WI38 (cell line): ENCODE results near the gene PCNT.

Experiments
- H3K4me3 ChIP-seq: 2 replicates; pipeline ENCODE4 v1.5.1; 2011; ENCODE audit warnings: low read depth, mild to moderate bottlenecking, control low read depth, low read length
- CTCF ChIP-seq: IDR thresholded peaks from 2 replicates; pipeline ENCODE4 v1.5.1; 2012; ENCODE audit warnings: low read depth, mild to moderate bottlenecking, control low read depth, low read length

PCNT gene

GRCh38 chr21:46423546-46424038 is 99.6 kb downstream of the PCNT start:
- H3K4me3 ChIP-seq = no peak overlapping the region
- TF ChIP-seq CTCF = no peak

GRCh38 chr21:46424039-46424591 is 100.2 kb downstream of the PCNT start:
- TF ChIP-seq CTCF = no peak
- H3K4me3 ChIP-seq = no peak overlapping the region

- TF ChIP-seq CTCF = no peak
These were observed 100.7 kb downstream of the PCNT start for GRCh38 chr21:46424621-46425020.

GRCh38 chr21:46425041-46425440 is 101.1 kb downstream of the PCNT start:
- no peak overlapping the region for H3K4me3 ChIP-seq
- no peak for TF ChIP-seq CTCF

More at GRCh38 chr21:46424621-46425020, 100.7 kb downstream of the PCNT start:
- no peak overlapping the region for H3K4me3 ChIP-seq

GRCh38 chr21:46425571-46425970 is 101.6 kb downstream of the PCNT start:
- no peak overlapping the region for H3K4me3 ChIP-seq
- no peak for TF ChIP-seq CTCF

- no peak for TF ChIP-seq CTCF
- no peak overlapping the region for H3K4me3 ChIP-seq
These were observed 102.5 kb downstream of the PCNT start for GRCh38 chr21:46426313-46427046.

- no peak for TF ChIP-seq CTCF
These were observed 103.6 kb downstream of the PCNT start for GRCh38 chr21:46427516-46427915.

More at GRCh38 chr21:46427516-46427915, 103.6 kb downstream of the PCNT start:
- no peak overlapping the region for H3K4me3 ChIP-seq
